ENCODE measurements around the gene ORAI2. TPM values are rescaled to one million over a fixed set of nuclear protein-coding genes. Genes with fewer than 3 reads are reported as not detected.

ORAI2 gene
- total RNA-seq, 1 donor from 2014 or later, result 47.4 TPM

DNA sequence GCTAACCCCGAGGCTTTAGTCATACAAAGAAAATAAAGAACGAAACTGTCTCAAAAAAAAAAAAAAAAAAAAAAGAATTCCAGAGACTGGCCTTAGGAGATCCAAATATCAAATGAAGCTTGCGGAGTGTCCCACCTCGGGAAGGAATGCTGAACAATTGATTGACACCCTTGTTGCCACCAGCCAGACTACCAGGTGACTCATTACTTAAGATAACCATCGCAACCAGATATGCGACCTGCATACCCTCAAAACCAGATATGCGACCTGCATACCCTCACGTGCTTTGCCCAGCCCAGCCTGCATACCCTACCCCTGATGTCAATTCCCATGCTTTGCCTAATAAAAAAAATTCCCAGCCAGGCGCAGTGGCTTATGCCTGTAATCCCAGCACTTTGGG, 39.9 kb upstream of the ORAI2 start:
- TF ChIP-seq, protein P1, sequence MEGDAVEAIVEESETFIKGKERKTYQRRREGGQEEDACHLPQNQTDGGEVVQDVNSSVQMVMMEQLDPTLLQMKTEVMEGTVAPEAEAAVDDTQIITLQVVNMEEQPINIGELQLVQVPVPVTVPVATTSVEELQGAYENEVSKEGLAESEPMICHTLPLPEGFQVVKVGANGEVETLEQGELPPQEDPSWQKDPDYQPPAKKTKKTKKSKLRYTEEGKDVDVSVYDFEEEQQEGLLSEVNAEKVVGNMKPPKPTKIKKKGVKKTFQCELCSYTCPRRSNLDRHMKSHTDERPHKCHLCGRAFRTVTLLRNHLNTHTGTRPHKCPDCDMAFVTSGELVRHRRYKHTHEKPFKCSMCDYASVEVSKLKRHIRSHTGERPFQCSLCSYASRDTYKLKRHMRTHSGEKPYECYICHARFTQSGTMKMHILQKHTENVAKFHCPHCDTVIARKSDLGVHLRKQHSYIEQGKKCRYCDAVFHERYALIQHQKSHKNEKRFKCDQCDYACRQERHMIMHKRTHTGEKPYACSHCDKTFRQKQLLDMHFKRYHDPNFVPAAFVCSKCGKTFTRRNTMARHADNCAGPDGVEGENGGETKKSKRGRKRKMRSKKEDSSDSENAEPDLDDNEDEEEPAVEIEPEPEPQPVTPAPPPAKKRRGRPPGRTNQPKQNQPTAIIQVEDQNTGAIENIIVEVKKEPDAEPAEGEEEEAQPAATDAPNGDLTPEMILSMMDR (IDR thresholded peaks at IDR 0.05), result no peak
- no peak overlapping the region for H3K4me3 Mint-ChIP-seq (ENCODE audit: unreplicated experiment)
- DNase-seq (ENCODE audit: low spot score), result no peak
- H3K27me3 Mint-ChIP-seq (ENCODE audit: low read depth), result no peaks in the 10 kb centered on the region
- no peaks in the 10 kb centered on the region for H3K9me3 Mint-ChIP-seq (ENCODE audit: low read depth)
- peaks cover 19% of the 10 kb centered on the region for H3K4me1 Mint-ChIP-seq (ENCODE audit: low read depth)
- H3K36me3 Mint-ChIP-seq (ENCODE audit: low read depth), result peaks cover 2% of the 10 kb centered on the region
- H3K27ac Mint-ChIP-seq (ENCODE audit: unreplicated experiment), result peak overlapping the region; percentile 66

DNA sequence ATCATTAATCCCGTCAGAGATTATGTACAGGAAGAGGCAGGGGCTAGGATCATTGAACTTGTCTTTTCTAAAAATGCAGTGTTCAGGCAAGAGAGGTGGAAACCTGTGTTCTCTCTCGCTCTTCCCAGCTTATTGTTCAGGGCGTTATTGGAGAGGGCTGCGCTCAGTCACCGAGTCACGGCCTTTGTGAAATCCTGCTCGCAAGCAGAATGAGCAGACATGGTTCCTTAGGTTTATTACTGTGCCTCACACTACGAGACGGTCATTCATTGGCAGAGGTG, 37.8 kb upstream of the ORAI2 start:
- H3K27me3 Mint-ChIP-seq (ENCODE audit: low read depth), result no peaks in the 10 kb centered on the region
- TF ChIP-seq, protein P1 (IDR thresholded peaks at IDR 0.05), result no peak
- H3K4me3 Mint-ChIP-seq (ENCODE audit: unreplicated experiment), result peak overlapping the region; percentile 96
- peak overlapping the region; percentile 97 for H3K27ac Mint-ChIP-seq (ENCODE audit: unreplicated experiment)
- H3K36me3 Mint-ChIP-seq (ENCODE audit: low read depth), result peaks cover 8% of the 10 kb centered on the region
- DNase-seq (ENCODE audit: low spot score), result no peak
- no peaks in the 10 kb centered on the region for H3K9me3 Mint-ChIP-seq (ENCODE audit: low read depth)
- H3K4me1 Mint-ChIP-seq (ENCODE audit: low read depth), result peaks cover 19% of the 10 kb centered on the region

DNA sequence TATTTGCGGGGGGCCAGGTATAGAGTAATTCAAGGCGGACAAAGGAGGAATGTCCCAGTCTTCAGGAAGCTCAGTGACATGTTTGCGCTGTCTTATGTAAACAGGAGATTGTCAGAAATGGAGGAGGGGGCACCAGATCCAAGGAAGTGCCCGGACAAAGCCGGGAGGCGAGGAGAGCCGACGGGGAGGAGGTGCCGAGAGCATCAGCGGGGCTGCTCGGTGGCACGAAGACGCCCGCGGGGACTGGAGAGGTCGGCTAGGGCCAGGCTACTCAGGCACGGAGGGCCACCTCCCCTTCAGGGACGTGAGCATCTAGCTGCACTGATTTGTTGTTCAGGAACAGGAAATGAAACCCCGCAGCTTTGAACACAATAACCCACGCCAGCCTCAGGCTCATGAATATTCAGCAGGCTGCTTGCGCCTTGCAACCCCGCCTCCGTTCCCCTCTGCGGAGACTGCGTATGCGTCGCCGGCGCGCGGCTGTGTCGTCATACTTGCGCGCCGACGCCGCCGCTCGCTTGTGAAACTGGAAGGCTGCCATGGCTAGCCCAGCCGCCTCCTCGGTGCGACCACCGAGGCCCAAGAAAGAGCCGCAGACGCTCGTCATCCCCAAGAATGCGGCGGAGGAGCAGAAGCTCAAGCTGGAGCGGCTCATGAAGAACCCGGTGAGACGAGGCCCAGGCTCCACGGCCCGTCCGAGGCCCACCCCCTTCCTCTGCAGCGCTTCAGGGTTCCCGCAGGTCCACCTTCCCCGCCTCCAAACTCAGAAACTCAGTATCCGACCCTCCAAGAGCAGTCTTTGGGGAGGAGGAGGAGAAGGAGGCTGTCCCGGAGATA, 37.3 kb upstream of the ORAI2 start, which contains the start of gene PRKRIP1:
TSS of gene PRKRIP1 (plus strand) at position 491 of the 837 bp plus-strand sequence. CDS start at position 540, 49 bp downstream.
- Mint-ChIP-seq H3K9me3 (ENCODE audit: low read depth) (no peaks in the 10 kb centered on the region), H3K27ac (ENCODE audit: unreplicated experiment) (peak within 1 kb of the TSS; percentile 97), H3K27me3 (ENCODE audit: low read depth) (no peaks in the 10 kb centered on the region), H3K36me3 (ENCODE audit: low read depth) (peaks cover 11% of the 10 kb centered on the region), H3K4me1 (ENCODE audit: low read depth) (peaks cover 19% of the 10 kb centered on the region), H3K4me3 (ENCODE audit: unreplicated experiment) (peak within 1 kb of the TSS; percentile 96)
- DNase-seq (ENCODE audit: low spot score), result no peak
- TF ChIP-seq, protein P1 (IDR thresholded peaks at IDR 0.05), result peak; percentile 7

DNA sequence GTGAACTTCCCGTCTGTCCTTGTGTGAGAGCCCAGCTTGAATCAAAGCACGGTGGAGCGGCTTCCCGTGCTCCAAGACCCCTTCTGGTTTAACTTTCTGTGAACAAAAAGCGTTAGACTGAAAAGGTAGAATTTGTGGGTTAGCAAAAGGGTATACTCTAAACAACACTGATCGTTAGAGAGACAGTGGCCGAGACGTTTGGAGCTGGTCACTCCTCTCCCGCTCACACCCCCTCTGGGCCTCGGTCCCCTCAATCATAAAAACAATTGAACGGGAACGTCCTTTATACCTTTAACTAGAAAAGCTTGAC, 36.7 kb upstream of the ORAI2 start:
- H3K4me1 Mint-ChIP-seq (ENCODE audit: low read depth), result peaks cover 19% of the 10 kb centered on the region
- H3K27me3 Mint-ChIP-seq (ENCODE audit: low read depth), result no peaks in the 10 kb centered on the region
- no peak for DNase-seq (ENCODE audit: low spot score)
- TF ChIP-seq, protein P1 (IDR thresholded peaks at IDR 0.05), result no peak
- no peaks in the 10 kb centered on the region for H3K9me3 Mint-ChIP-seq (ENCODE audit: low read depth)
- H3K36me3 Mint-ChIP-seq (ENCODE audit: low read depth), result peaks cover 12% of the 10 kb centered on the region
- H3K27ac Mint-ChIP-seq (ENCODE audit: unreplicated experiment), result peak overlapping the region; percentile 97
- H3K4me3 Mint-ChIP-seq (ENCODE audit: unreplicated experiment), result peak overlapping the region; percentile 96

DNA sequence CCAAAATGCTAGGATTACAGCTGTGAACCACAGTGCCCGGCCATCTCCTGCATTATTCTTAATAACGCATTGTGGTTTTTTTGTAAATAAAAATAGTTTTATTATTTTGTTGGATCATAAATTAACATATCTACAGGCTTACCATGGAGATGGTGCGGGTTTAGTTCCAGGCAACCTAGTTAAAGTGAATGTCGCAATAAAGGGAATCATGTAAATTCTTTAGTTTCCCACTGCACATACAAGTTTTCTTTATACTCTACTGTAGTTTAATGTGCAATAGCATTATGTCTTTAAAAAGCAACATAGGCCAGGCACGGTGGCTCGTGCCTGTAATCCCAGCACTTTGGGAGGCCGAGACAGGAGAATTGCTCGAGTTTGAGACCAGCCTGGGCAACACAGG, 34.8 kb upstream of the ORAI2 start:
- H3K4me1 Mint-ChIP-seq (ENCODE audit: low read depth), result peaks cover 15% of the 10 kb centered on the region
- TF ChIP-seq, protein P1 (IDR thresholded peaks at IDR 0.05), result no peak
- no peak overlapping the region for H3K4me3 Mint-ChIP-seq (ENCODE audit: unreplicated experiment)
- no peak overlapping the region for H3K27ac Mint-ChIP-seq (ENCODE audit: unreplicated experiment)
- H3K36me3 Mint-ChIP-seq (ENCODE audit: low read depth), result peaks cover 20% of the 10 kb centered on the region
- no peaks in the 10 kb centered on the region for H3K27me3 Mint-ChIP-seq (ENCODE audit: low read depth)
- DNase-seq (ENCODE audit: low spot score), result no peak
- no peaks in the 10 kb centered on the region for H3K9me3 Mint-ChIP-seq (ENCODE audit: low read depth)

Data from chondrocyte (in vitro differentiated cells).